ENCODE measurements around the gene ADGRL3. TPM values are rescaled to one million over a fixed set of nuclear protein-coding genes. Genes with fewer than 3 reads are reported as not detected.

The ADGRL3 gene
- total and polyA plus RNA-seq, 7 donors, result under 0.01 to 11.9 (median 5.4) TPM

- TF ChIP-seq POLR2AphosphoS5 (IDR thresholded peaks at IDR 0.05) (no peak), CTCF (IDR thresholded peaks at IDR 0.05) (no peak), EP300 (IDR thresholded peaks at IDR 0.05) (no peak), POLR2A (IDR thresholded peaks at IDR 0.05) (no peak)
- WGBS, 2 donors, result 92 to 97% methylated on average over 1 of the region's 1 CpG
- Histone ChIP-seq H3K27me3 (no peaks in the 10 kb centered on the region), H3K9me3 (no peaks in the 10 kb centered on the region), H3K4me1 (no peaks in the 10 kb centered on the region), H3K27ac (no peak overlapping the region), H3K36me3 (no peaks in the 10 kb centered on the region), H3K4me3 (no peak overlapping the region)
- intact Hi-C loops (cut with DNase I), result no loop called here
- DNase-seq, result no peak
Observed at GRCh38 chr4:61405307-61405706, 205.2 kb downstream of the ADGRL3 start.

- intact Hi-C loops (cut with DNase I), result no loop called here
- Histone ChIP-seq H3K27me3 (no peaks in the 10 kb centered on the region), H3K9me3 (no peaks in the 10 kb centered on the region), H3K36me3 (no peaks in the 10 kb centered on the region), H3K4me3 (no peak overlapping the region), H3K4me1 (no peaks in the 10 kb centered on the region), H3K27ac (no peak overlapping the region)
- no peak for DNase-seq
- TF ChIP-seq POLR2A (IDR thresholded peaks at IDR 0.05), result no peak
- TF ChIP-seq EP300 (IDR thresholded peaks at IDR 0.05), result no peak
- TF ChIP-seq POLR2AphosphoS5 (IDR thresholded peaks at IDR 0.05), result no peak
- no peak for TF ChIP-seq CTCF (IDR thresholded peaks at IDR 0.05)
- 58 to 78% methylated on average over 2 of the region's 2 CpGs for WGBS, 2 donors
Observed at GRCh38 chr4:61406677-61407076, 206.6 kb downstream of the ADGRL3 start.

- 77 to 81% methylated on average over 7 of the region's 7 CpGs for WGBS, 2 donors
- no peak overlapping the region for H3K27ac ChIP-seq
- H3K4me1 ChIP-seq, result no peaks in the 10 kb centered on the region
- intact Hi-C loops (cut with DNase I), result no loop called here
- DNase-seq, result no peak
- H3K36me3 ChIP-seq, result no peaks in the 10 kb centered on the region
- TF ChIP-seq POLR2AphosphoS5 (IDR thresholded peaks at IDR 0.05), result no peak
- no peak for TF ChIP-seq EP300 (IDR thresholded peaks at IDR 0.05)
- no peak for TF ChIP-seq CTCF (IDR thresholded peaks at IDR 0.05)
- no peak for TF ChIP-seq POLR2A (IDR thresholded peaks at IDR 0.05)
- H3K4me3 ChIP-seq, result no peak overlapping the region
- no peaks in the 10 kb centered on the region for H3K27me3 ChIP-seq
- no peaks in the 10 kb centered on the region for H3K9me3 ChIP-seq
Observed at GRCh38 chr4:61407642-61408618, 207.8 kb downstream of the ADGRL3 start.

GRCh38 chr4:61408861-61409260 lies 208.7 kb downstream of the ADGRL3 start:
- TF ChIP-seq EP300 (IDR thresholded peaks at IDR 0.05) (no peak), POLR2AphosphoS5 (IDR thresholded peaks at IDR 0.05) (no peak), POLR2A (IDR thresholded peaks at IDR 0.05) (no peak), CTCF (IDR thresholded peaks at IDR 0.05) (no peak)
- no peaks in the 10 kb centered on the region for H3K4me1 ChIP-seq
- H3K36me3 ChIP-seq, result no peaks in the 10 kb centered on the region
- H3K27ac ChIP-seq, result no peak overlapping the region
- no peaks in the 10 kb centered on the region for H3K27me3 ChIP-seq
- H3K9me3 ChIP-seq, result no peaks in the 10 kb centered on the region
- intact Hi-C loops (cut with DNase I), result no loop called here
- no peak overlapping the region for H3K4me3 ChIP-seq
- DNase-seq, result no peak
